ENCODE results near the gene SLC66A1.
A peak's percentile ranks its signal among the peaks of the same experiment; 100 is the strongest.

Gene SLC66A1

DNA sequence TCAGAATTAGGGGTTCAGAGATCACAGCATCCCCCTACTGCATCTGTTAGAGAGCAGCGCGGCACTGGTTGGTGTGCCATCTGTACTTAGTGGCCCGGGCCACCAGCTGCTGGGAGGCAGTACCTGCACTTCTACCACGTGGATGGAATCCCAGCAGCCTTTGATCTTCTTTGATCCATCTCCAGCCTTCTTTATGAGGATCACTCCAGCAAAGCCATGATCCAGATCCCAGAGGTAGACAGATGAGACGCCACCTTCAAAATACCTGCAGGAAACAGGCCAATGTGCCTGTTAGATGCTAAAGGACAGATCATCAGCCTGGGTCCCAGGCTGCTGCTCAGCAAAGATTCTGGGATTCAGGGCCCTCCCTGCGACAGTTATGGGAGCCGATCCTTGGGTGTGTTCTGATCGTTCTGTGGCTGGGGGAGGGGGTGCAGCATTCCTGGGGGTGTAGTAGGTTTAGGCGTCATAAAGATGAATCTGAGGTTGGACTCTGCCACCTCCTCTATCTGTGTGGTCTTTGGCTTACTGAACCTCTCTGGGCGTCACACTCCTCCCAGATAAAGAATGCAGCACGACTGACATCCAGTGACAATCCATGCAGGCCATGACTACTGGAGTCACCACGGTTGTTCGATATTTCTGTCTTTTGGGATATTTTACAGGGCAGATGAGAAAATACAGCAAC lies 45.3 kb downstream of the SLC66A1 start:
- DNase-seq = peak in 2 of 10 donors; percentile 10 to 27
- intact Hi-C loops (cut with DNase I) = no loop called here

DNA sequence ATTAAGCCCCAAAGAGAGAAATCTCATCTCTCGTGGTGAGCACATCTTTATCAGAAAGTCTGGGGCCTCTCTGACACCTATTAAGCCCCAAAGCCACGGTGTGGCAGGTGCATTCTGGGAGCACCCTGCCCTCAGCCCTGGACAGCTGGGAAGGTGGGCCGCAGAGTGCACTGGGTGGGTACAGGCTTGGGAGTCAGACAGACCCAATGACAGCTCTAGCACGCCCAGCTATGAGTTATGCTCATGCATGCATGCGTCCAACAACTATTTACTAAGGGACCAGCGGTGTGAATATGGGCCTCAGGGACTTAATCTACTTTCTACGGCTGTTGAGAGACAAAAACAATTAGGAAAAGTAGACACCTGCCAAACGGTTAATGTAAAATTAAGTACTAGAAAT lies 46.6 kb downstream of the SLC66A1 start:
- DNase-seq = peak in 2 of 10 donors; percentile 10 to 26
- intact Hi-C loops (cut with DNase I) = no loop called here

GRCh38 chr1:19359357-19359756 lies 47.2 kb downstream of the SLC66A1 start:
- peak in 2 of 10 donors; percentile 32 to 55 for DNase-seq
- intact Hi-C loops (cut with DNase I) = no loop called here

GRCh38 chr1:19360016-19360415 lies 47.9 kb downstream of the SLC66A1 start:
- DNase-seq = no peak
- intact Hi-C loops (cut with DNase I) = no loop called here

- DNase-seq = peak in 2 of 10 donors; percentile 45 to 73
- intact Hi-C loops (cut with DNase I) = no loop called here
These were observed 48.3 kb downstream of the SLC66A1 start for GRCh38 chr1:19360432-19360831.

DNA sequence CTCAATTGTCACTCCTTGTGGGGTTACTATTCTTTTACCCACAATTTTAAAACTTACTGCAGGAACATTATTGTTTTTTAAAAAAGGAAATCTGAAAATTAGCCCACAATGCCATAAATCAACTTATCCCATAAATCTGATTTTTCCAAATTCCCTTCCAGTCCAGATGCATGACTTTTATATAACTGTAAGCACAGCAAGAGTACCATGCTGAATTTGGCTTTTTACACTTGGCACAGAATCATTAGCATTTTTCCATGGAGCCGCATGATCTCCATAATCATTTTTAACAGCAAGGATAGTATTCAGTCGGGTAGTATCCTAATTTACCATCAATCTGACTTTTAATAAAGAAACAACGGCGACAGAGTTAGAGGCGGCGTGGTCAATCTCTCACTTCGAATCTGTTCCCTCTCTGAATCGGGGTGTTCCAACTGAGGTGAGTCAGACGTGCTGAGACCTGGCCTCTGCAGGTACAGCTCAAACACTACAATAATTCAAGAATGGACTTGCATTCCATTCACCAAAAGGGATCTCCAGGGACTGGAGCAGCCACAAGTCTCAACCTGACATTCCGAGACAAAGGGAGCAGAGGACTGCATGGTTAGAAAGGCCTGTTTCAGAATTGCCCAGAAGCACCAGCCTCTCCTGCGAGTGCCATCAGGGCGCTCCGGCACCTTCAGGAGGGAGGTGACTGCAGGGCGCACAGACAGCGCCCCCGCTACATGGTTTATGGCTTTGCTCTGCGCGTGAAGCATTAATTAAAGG lies 48.9 kb downstream of the SLC66A1 start:
- intact Hi-C loops (cut with DNase I) = no loop called here
- peak in 2 of 10 donors; percentile 60 to 76 for DNase-seq

DNA sequence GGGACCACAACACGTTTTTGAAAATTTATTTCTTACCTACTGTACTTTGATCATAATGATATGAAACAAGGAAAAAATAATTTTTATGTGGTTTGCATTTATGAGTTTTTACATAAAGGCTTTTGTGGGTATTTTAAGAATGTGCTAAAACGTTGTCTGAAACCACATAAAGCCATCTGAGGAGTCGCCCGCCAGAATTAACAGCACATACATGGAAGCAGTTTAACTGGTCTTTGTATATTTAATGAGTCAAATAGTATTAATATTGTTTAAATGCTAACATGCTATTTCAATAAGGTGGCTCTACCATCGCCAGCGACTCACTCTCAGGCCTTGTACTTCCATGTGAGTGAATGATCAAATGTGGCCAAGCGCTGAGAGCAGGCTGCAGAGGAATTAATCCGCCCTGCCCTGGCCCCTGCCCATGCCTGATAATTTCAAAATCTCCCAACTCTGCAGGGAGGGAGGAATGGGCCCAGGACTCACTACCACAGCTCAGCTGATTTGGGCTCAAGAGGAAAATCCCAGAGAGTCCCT lies 49.6 kb downstream of the SLC66A1 start:
- peak in 2 of 10 donors; percentile 7 to 44 for DNase-seq
- intact Hi-C loops (cut with DNase I) = no loop called here

DNA sequence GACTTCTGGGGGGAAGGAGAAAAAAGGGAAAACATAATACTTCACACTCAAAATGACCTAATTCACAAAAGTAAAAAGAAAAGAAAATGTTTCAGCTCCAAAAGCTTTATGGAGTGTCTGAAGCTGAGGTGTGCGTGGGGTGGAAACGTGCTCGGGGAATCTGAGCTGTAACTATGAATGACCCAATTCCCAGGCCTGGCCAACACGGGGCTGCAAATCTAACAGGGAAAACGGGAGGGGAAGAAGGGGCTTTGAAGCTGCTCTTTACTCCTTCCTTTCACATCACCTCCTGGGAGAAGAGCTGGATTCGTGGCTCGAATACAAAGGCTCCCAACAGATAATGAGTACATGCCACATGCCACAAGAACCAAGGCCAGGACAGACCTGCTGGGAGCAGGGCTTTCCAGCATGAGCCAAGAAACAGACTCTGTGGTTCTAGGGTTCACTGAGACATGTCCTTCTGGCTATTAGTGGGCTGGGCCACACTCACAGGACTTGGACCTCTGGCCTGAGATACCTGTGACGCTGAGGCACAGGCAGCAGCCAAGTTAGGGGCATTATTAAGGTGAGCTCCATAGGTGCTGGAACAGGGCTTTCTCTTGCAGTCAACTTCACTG lies 51.5 kb downstream of the SLC66A1 start:
- peak in 2 of 10 donors; percentile 50 to 55 for DNase-seq
- intact Hi-C loops (cut with DNase I) = no loop called here

DNA sequence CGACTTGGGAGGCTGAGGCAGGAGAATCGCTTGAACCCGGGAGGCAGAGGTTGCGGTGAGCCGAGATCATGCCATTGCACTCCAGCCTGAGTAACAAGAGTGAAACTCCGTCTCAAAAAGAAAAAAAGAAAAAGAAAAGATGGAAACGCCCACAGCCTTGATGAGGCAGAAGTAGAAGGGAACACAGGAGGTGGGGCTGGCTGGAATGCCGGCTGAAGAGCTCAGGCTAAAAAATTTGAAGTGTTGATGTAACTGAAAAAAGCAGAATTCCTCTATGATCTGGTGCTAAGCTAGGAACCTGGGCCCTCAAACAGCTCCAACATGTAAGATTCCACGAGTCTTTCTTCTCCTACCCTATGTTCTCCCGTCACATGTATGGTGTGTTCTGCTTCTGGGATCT lies 53.6 kb downstream of the SLC66A1 start:
- DNase-seq = peak in 4 of 10 donors; percentile 30 to 88 (median 77)
- intact Hi-C loops (cut with DNase I) = no loop called here

GRCh38 chr1:19366599-19367536 lies 54.7 kb downstream of the SLC66A1 start:
- intact Hi-C loops (cut with DNase I) = no loop called here
- peak in 3 of 10 donors; percentile 24 to 56 (median 28) for DNase-seq

DNA sequence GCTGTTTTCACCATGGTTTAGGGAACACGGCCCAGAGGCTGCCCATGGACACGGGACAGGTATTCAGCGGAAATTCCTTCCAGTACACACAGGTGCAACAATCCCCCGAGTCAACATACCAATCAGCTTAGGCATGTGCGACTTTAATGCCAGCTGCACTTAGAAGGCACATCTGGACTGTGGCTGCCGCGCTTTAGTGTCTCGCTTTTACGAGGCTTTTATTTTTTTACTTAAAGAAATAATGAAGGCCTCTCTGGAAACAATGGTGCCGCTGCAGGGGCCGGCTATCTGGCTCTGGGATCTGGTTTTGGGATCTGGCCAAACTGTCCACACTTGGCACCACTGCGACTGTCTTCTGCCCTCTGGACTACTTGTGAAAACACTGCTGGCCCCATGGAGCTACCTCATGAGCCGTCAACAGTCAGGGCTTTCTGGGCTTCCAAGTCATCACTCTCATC lies 55.5 kb downstream of the SLC66A1 start:
- peak in 3 of 10 donors; percentile 39 to 86 (median 55) for DNase-seq
- intact Hi-C loops (cut with DNase I) = no loop called here

DNA sequence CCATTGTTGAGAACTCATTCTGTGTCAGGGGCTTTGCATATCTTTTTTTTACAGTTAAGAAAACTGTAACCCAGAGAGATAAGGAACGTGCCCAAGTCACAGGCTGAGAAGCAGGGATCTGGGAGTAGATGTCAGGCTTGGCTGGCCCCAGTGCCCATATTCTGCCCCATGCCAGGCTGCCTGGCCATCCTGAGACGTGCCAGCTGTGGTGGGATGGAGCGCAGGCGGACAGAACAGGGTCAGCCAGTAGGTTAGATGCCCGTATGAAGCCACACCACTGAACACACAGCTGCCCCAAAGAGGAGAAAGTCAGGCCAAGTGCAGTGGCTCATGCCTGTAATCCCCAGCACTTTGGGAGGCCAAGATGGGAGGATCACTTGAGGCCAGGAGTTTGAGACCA lies 55.9 kb downstream of the SLC66A1 start:
- intact Hi-C loops (cut with DNase I) = no loop called here
- DNase-seq = peak in 3 of 10 donors; percentile 50 to 73 (median 66)

DNA sequence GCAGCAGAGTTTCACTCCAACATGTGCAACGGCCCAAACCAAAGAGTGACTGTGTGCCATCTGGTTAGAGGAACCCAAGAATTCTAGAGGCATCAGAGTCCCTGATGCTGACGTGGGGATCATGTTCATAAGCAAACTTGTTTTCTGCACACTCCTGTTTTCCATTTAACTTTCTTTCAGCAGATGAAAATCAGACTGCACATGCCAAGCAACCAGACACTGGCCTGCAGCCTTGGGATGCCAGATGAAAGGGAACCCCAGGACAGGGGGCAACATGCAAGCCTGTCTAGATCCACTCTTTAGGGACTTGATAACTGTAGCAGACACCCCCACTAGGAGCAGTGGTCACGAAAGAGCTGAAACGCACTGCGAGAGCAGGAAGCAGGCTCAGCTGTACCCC lies 56.8 kb downstream of the SLC66A1 start:
- intact Hi-C loops (cut with DNase I) = no loop called here
- DNase-seq = peak in 1 of 10 donors; percentile 57

DNA sequence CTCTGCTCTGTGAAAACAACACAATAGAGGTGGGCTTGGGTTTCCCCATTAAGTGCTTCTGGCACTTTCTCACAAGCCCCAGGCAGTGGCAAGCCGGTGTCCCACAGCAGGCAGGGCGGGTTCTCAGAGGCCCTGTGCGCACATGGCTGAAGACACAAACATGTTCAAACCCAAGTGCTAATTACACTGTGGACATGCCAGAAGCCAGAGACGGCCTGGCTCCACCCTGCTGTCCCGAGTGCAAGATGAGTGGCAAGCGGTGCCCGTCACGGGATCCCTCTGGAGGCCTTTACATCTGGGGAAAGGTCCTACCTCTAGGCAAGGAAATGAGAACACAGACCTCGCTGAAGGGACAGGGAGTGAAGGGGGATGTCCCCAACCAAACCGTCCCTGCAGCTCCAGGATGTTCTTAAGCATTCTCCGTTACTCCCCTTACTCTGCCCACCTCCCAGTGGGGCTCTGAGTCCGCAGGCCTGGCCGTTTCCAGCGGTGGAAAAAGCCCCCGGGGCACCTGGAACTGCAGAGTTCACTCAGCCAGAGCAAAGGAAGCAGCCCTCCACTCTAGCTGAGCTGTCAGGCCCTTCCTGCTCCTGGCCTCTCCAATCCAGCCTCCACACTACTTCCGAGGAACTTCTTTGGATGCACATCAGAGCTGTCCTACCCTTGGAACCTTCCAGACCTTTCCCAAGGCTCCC lies 57.4 kb downstream of the SLC66A1 start:
- DNase-seq = peak in 4 of 10 donors; percentile 28 to 83 (median 58)
- intact Hi-C loops (cut with DNase I) = no loop called here

- peak in 2 of 10 donors; percentile 52 to 67 for DNase-seq
- intact Hi-C loops (cut with DNase I) = no loop called here
These were observed 58.5 kb downstream of the SLC66A1 start for GRCh38 chr1:19370453-19371170.

GRCh38 chr1:19371226-19372135 lies 59.4 kb downstream of the SLC66A1 start:
- intact Hi-C loops (cut with DNase I) = no loop called here

GRCh38 chr1:19372136-19372514 lies 60.0 kb downstream of the SLC66A1 start:
- peak in 2 of 10 donors; percentile 50 to 65 for DNase-seq
- intact Hi-C loops (cut with DNase I) = no loop called here

More at GRCh38 chr1:19371226-19372135, 59.4 kb downstream of the SLC66A1 start:
- DNase-seq = peak in 1 of 10 donors; percentile 62

Measured in posterior cingulate gyrus (tissue), 11 donors.